Colonic mucosa (tissue), 4 donors: ENCODE measurements around the gene PCDHB7. TPM values are rescaled to one million over a fixed set of nuclear protein-coding genes. Genes with fewer than 3 reads are reported as not detected.
"Not testable (repeated sequence)": the region's sequence is repeated elsewhere in the genome, so short reads cannot be mapped to it uniquely, and the experiment has no call there.

Source experiments
- DNase-seq: peaks from one replicate; pipeline ENCODE4 v3.0.0-alpha.2; 2020
- H3K27ac ChIP-seq: fragments of 200-600 bp; one replicate; pipeline ENCODE4 v1.8.0; 2021
- H3K27me3 ChIP-seq: fragments of 200-600 bp; one replicate; pipeline ENCODE4 v1.8.0; 2021
- H3K36me3 ChIP-seq: fragments of 200-600 bp; one replicate; pipeline ENCODE4 v1.8.0; 2021
- H3K4me1 ChIP-seq: fragments of 200-600 bp; one replicate; pipeline ENCODE4 v1.8.0; 2021; ENCODE audit warnings: mild to moderate bottlenecking
- H3K4me3 ChIP-seq: fragments of 200-600 bp; one replicate; pipeline ENCODE4 v1.8.0; 2021
- H3K9ac ChIP-seq, 2 donors: one replicate each; pipeline ENCODE4 v1.7.0; 2013; ENCODE audit warnings: control low read depth in 2 of 2, low read depth in 2 of 2, low read length in 2 of 2
- H3K9me3 ChIP-seq: fragments of 200-600 bp; one replicate; pipeline ENCODE4 v1.8.0; 2021
- intact Hi-C: fragments of 100-400 bp; cut with DNase I; formaldehyde crosslinking; loops from one replicate; pipeline ENCODE4 v1.14.1; 2022
- total RNA-seq, 2 donors: library from RNA; stranded (reverse); fragmentation: NEBNext Ultra II Directional in 1 of 2; extraction: Animal tissue kit (Norgen Biotek cat#: 25700) in 1 of 2; gene quantifications; one replicate each; pipeline ENCODE4 v1.2.1, GENCODE V29; 2021
- TF ChIP-seq, protein P1 (sequence below): fragments of 200-600 bp; IDR thresholded peaks from one replicate; pipeline ENCODE4 v1.8.0; 2022; ENCODE audit warnings: antibody characterized with exemption, mild to moderate bottlenecking
- donor health status: healthy.
- donor health status: DM: no; HTN: no; CAD: no.
- donor health status: DM: no; HTN: no; CAD: no.

The PCDHB7 gene
- total RNA-seq, 2 donors from 2014 or later = 0.15 to 0.40 TPM

GRCh38 chr5:141175933-141176332 is 3.5 kb downstream of the PCDHB7 start:
- H3K9me3 ChIP-seq = no peaks in the 10 kb centered on the region
- intact Hi-C loops = no loop called here
- H3K27me3 ChIP-seq = no peaks in the 10 kb centered on the region

DNA sequence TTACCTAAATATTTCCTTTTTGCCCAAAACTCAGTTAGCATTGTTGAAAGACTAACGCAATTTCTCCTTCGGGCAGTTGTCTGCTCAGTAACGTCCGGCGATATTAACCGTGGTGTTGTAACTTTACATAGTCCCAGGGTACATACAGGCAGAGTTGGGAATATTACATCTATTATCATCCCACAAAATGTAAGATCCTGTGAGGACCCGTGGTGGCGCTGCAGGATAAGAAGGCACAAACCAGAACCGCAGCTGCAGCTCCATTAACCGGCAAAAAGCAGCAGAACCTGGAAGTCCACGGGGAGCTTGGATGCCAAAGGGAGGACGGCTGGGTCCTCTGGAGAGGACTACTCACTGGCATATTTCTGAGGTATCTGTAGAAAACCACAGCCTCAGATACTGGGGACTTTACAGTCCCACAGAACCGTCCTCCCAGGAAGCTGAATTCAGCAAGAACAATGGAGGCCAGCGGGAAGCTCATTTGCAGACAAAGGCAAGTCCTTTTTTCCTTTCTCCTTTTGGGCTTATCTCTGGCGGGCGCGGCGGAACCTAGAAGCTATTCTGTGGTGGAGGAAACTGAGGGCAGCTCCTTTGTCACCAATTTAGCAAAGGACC is 5.2 kb downstream of the PCDHB7 start, which contains the start of gene PCDHB8:
Gene PCDHB8, plus strand, starts transcription at position 214 of the 615 bp plus-strand sequence. Its CDS starts 245 bp downstream, at position 459.
- intact Hi-C loops, H3K4me3 ChIP-seq, H3K27ac ChIP-seq, H3K36me3 ChIP-seq, H3K9ac ChIP-seq, H3K9me3 ChIP-seq, H3K4me1 ChIP-seq, H3K27me3 ChIP-seq, DNase-seq: not testable (repeated sequence)

More at GRCh38 chr5:141175933-141176332, 3.5 kb downstream of the PCDHB7 start:
- no peak for DNase-seq
- Histone ChIP-seq H3K4me1 (no peaks in the 10 kb centered on the region), H3K36me3 (no peaks in the 10 kb centered on the region), H3K27ac (no peak overlapping the region), H3K9ac (no peak overlapping the region), H3K4me3 (no peak overlapping the region)
- TF ChIP-seq, protein P1, sequence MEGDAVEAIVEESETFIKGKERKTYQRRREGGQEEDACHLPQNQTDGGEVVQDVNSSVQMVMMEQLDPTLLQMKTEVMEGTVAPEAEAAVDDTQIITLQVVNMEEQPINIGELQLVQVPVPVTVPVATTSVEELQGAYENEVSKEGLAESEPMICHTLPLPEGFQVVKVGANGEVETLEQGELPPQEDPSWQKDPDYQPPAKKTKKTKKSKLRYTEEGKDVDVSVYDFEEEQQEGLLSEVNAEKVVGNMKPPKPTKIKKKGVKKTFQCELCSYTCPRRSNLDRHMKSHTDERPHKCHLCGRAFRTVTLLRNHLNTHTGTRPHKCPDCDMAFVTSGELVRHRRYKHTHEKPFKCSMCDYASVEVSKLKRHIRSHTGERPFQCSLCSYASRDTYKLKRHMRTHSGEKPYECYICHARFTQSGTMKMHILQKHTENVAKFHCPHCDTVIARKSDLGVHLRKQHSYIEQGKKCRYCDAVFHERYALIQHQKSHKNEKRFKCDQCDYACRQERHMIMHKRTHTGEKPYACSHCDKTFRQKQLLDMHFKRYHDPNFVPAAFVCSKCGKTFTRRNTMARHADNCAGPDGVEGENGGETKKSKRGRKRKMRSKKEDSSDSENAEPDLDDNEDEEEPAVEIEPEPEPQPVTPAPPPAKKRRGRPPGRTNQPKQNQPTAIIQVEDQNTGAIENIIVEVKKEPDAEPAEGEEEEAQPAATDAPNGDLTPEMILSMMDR = no peak

DNA sequence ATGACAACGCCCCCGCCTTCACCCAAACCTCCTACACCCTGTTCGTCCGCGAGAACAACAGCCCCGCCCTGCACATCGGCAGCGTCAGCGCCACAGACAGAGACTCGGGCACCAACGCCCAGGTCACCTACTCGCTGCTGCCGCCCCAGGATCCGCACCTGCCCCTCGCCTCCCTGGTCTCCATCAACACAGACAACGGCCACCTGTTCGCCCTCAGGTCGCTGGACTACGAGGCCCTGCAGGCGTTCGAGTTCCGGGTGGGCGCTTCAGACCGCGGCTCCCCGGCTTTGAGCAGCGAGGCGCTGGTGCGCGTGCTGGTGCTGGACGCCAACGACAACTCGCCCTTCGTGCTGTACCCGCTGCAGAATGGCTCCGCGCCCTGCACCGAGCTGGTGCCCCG is 6.9 kb downstream of the PCDHB7 start:
- H3K9me3 ChIP-seq, H3K36me3 ChIP-seq, H3K27ac ChIP-seq, DNase-seq, intact Hi-C loops, H3K4me1 ChIP-seq, H3K27me3 ChIP-seq, H3K4me3 ChIP-seq, H3K9ac ChIP-seq: not testable (repeated sequence)

GRCh38 chr5:141179876-141180275 is 7.4 kb downstream of the PCDHB7 start:
- H3K9me3 ChIP-seq, H3K9ac ChIP-seq, H3K27ac ChIP-seq, intact Hi-C loops, H3K4me1 ChIP-seq, H3K36me3 ChIP-seq, H3K27me3 ChIP-seq, H3K4me3 ChIP-seq, DNase-seq: not testable (repeated sequence)

DNA sequence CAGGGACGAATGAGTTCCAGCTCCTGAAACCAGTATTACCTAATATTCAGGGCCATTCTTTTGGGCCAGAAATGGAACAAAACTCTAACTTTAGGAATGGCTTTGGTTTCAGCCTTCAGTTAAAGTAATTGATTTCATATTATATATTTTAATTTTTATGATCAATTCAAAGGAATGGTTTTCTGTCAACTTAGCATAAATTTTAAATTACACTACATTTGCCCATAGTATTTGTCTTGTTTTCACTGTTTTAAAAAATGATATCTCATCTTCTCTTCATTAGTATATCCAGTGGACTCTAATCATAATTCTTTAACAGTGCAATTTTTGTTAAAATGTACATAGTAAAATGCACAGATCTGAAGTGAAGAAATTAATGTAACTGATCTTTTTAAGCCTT is 7.9 kb downstream of the PCDHB7 start:
- TF ChIP-seq, protein P1 = no peak
- Histone ChIP-seq H3K4me3 (no peak overlapping the region), H3K27ac (no peak overlapping the region), H3K9me3 (no peaks in the 10 kb centered on the region), H3K27me3 (no peaks in the 10 kb centered on the region), H3K36me3 (no peaks in the 10 kb centered on the region), H3K4me1 (no peaks in the 10 kb centered on the region), H3K9ac (no peak overlapping the region)
- intact Hi-C loops = no loop called here
- no peak for DNase-seq

DNA sequence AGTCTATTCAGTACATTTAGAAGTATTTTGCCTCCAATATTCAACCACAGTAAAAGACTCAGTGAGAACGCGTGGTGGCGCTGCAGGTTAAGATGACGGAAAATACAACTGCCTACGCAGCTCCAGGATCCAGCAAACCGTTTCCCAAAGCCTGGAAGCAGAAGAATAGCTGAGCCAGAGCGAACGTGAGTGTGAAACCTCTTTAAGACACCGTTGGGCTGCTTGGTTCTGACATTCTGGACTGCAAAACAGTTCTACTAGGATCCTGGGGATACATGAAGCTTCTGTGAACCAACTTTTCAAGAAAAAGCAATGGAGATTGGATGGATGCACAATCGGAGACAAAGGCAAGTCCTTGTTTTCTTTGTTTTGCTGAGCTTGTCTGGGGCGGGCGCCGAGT is 9.8 kb downstream of the PCDHB7 start, which contains the start of gene PCDHB16:
Gene PCDHB16, plus strand, starts transcription at position 140 of the 400 bp plus-strand sequence. Its CDS starts 173 bp downstream, at position 313.
- DNase-seq = no peak
- Histone ChIP-seq H3K36me3 (no peaks in the 10 kb centered on the region), H3K9me3 (no peaks in the 10 kb centered on the region), H3K27me3 (no peaks in the 10 kb centered on the region), H3K27ac (no peak within 1 kb of the TSS), H3K4me3 (no peak within 1 kb of the TSS), H3K4me1 (no peaks in the 10 kb centered on the region), H3K9ac (no peak within 1 kb of the TSS)
- intact Hi-C loops = no loop called here
- TF ChIP-seq, protein P1 = no peak

GRCh38 chr5:141184117-141184855 is 11.8 kb downstream of the PCDHB7 start:
- H3K27ac ChIP-seq, H3K27me3 ChIP-seq, H3K9ac ChIP-seq, H3K36me3 ChIP-seq, DNase-seq, H3K4me1 ChIP-seq, intact Hi-C loops, H3K4me3 ChIP-seq, H3K9me3 ChIP-seq: not testable (repeated sequence)
